GM12892 (cell line): ENCODE data around the gene PRPF38A.

Experiments
- POLR2A ChIP-seq: IDR thresholded peaks from 2 replicates; pipeline ENCODE4 v1.6.1; 2011; ENCODE audit warnings: low read depth, low read length, control low read depth
- POLR2AphosphoS5 ChIP-seq: IDR thresholded peaks from 2 replicates; pipeline ENCODE4 v1.6.1; 2011; ENCODE audit warnings: low read depth, low read length, control low read depth
- TAF1 ChIP-seq: IDR thresholded peaks from 2 replicates; pipeline ENCODE4 v1.6.1; 2011; ENCODE audit warnings: low read depth, mild to moderate bottlenecking, control low read depth, low read length, borderline replicate concordance

- no peak for TF ChIP-seq POLR2AphosphoS5
- no peak for TF ChIP-seq POLR2A
- TF ChIP-seq TAF1, result no peak
These were observed 37.9 kb upstream of the PRPF38A start for GRCh38 chr1:52366517-52366827.
